A549 (cell line): ENCODE results near the gene SSR2. TPM values are rescaled to one million over a fixed set of nuclear protein-coding genes. Genes with fewer than 3 reads are reported as not detected.

Source experiments
- ATAC-seq, 2 experiments: fragments of 200-7000 bp in 1 of 2; fragments of >200 bp in 1 of 2; cut with Nextera tagmentation in 1 of 2; cut with Tn5 transposase in 1 of 2; 3 replicates each; pipeline versions ENCODE4 v1.8.0 to v1.9.1; 2018 to 2020; ENCODE audit warnings: mild to moderate bottlenecking in 1 of 2, moderate library complexity in 1 of 2
- CTCF ChIA-PET: fragments of 300-600 bp; sonication (Branson Sonifier 250); formaldehyde crosslinking; extraction: SDS; loops from one replicate; lab custom pipeline; 2021; ENCODE audit warnings: antibody characterized with exemption, inconsistent platforms; lab: Yijun Ruan, JAX
- POLR2A ChIA-PET: fragments of 350-600 bp; formaldehyde crosslinking; extraction: SDS; loops from one replicate; lab custom pipeline; 2021; ENCODE audit warnings: antibody characterized with exemption, inconsistent platforms; lab: Yijun Ruan, JAX
- DNase-seq, 2 experiments: peaks; one replicate each; pipeline versions ENCODE4 v3.0.0 to v3.0.0-alpha.2; 2011 to 2016; ENCODE audit warnings: low read depth in 1 of 2, low spot score in 1 of 2
- FAIRE-seq: peaks from 2 replicates; lab custom pipeline; 2011; peaks lifted over from hg19 to GRCh38; lab: Jason Lieb, UNC
- H3K27ac ChIP-seq, 2 experiments: fragments of >200 bp; sonication (Bioruptor Twin); formaldehyde crosslinking; 3 replicates each; pipeline ENCODE4 v1.5.1; 2016 to 2017
- H3K4me1 ChIP-seq: fragments of >200 bp; sonication (Bioruptor Twin); formaldehyde crosslinking; 3 replicates; pipeline ENCODE4 v1.6.1; 2016
- H3K4me2 ChIP-seq: fragments of >200 bp; sonication (Bioruptor Twin); formaldehyde crosslinking; 3 replicates; pipeline ENCODE4 v1.6.1; 2016
- H3K4me3 ChIP-seq: fragments of >200 bp; sonication (Bioruptor Twin); formaldehyde crosslinking; 3 replicates; pipeline ENCODE4 v1.5.1; 2016
- H3K9me3 ChIP-seq: fragments of >200 bp; sonication (Bioruptor Twin); formaldehyde crosslinking; 3 replicates; pipeline ENCODE4 v1.6.1; 2016
- CEBPB ChIP-seq, 2 experiments: fragments of >200 bp in 1 of 2; sonication (Bioruptor Twin) in 1 of 2; formaldehyde crosslinking in 1 of 2; IDR thresholded peaks; 2 replicates each; pipeline ENCODE4 v1.6.1; 2012 to 2016
- CHD2 ChIP-seq: fragments of 150-350 bp; IDR thresholded peaks from 2 replicates; pipeline ENCODE4 v1.6.1; 2014; ENCODE audit warnings: low read length; ENCODE audit not compliant: partially characterized antibody
- CTCF ChIP-seq: fragments of >200 bp; sonication (Bioruptor Twin); formaldehyde crosslinking; IDR thresholded peaks from 3 replicates; pipeline ENCODE4 v1.5.1; 2016
- EHMT2 ChIP-seq: fragments of 200-600 bp; sonication (generic); IDR thresholded peaks from 2 replicates; pipeline ENCODE4 v1.6.1; 2016; ENCODE audit warnings: antibody characterized with exemption, low read depth, mild to moderate bottlenecking, moderate library complexity
- ELK1 ChIP-seq: fragments of 150-350 bp; IDR thresholded peaks from 2 replicates; pipeline ENCODE4 v1.6.1; 2014; ENCODE audit warnings: low read depth, mild to moderate bottlenecking, low read length
- FOSB ChIP-seq: fragments of 250-450 bp; sonication (Bioruptor Pico); IDR thresholded peaks from 2 replicates; pipeline ENCODE4 v1.5.0; 2020; ENCODE audit warnings: mild to moderate bottlenecking, moderate library complexity
- HDAC2 ChIP-seq: fragments of 200-600 bp; sonication (generic); IDR thresholded peaks from 2 replicates; pipeline ENCODE4 v1.6.1; 2016
- HOXA7 ChIP-seq: fragments of 250-450 bp; sonication (Bioruptor Pico); IDR thresholded peaks from 2 replicates; pipeline ENCODE4 v1.5.0; 2020; ENCODE audit warnings: mild to moderate bottlenecking, moderate library complexity
- HOXB5 ChIP-seq: fragments of 250-450 bp; sonication (Bioruptor Pico); IDR thresholded peaks from 2 replicates; pipeline ENCODE4 v1.5.0; 2020; ENCODE audit warnings: mild to moderate bottlenecking, moderate library complexity
- JUN ChIP-seq, 2 experiments: fragments of >200 bp; sonication (Bioruptor Twin); formaldehyde crosslinking; IDR thresholded peaks; 2 replicates in 1 of 2; 3 replicates in 1 of 2; pipeline ENCODE4 v1.6.1; 2016 to 2017
- MYC ChIP-seq: IDR thresholded peaks from 2 replicates; pipeline ENCODE4 v1.6.1; 2012; ENCODE audit warnings: mild to moderate bottlenecking, inconsistent platforms, low read length, improper control_type of control experiment, borderline replicate concordance
- NFE2L2 ChIP-seq: fragments of 150-350 bp; conservative IDR thresholded peaks from 2 replicates; pipeline ENCODE4 v1.6.1; 2014; ENCODE audit warnings: low read length
- NR3C1 ChIP-seq: fragments of >200 bp; sonication (Bioruptor Twin); formaldehyde crosslinking; IDR thresholded peaks from 3 replicates; pipeline ENCODE4 v1.6.1; 2017
- SREBF2 ChIP-seq: fragments of 450-650 bp; IDR thresholded peaks from 2 replicates; pipeline ENCODE4 v1.6.1; 2014; ENCODE audit warnings: mild to moderate bottlenecking, moderate library complexity
- TFCP2L1 ChIP-seq: fragments of 250-450 bp; sonication (Bioruptor Pico); IDR thresholded peaks from 2 replicates; pipeline ENCODE4 v1.5.0; 2021; ENCODE audit warnings: mild to moderate bottlenecking
- TP53 ChIP-seq: fragments of 250-450 bp; sonication (Bioruptor Pico); IDR thresholded peaks from 2 replicates; pipeline ENCODE4 v1.5.0; 2021; ENCODE audit warnings: mild to moderate bottlenecking, moderate library complexity
- ZC3H11A ChIP-seq: fragments of 450-650 bp; IDR thresholded peaks from 2 replicates; pipeline ENCODE4 v1.6.1; 2014; ENCODE audit warnings: antibody characterized with exemption, mild to moderate bottlenecking
- ZNF302 ChIP-seq: fragments of 250-450 bp; sonication (Bioruptor Pico); IDR thresholded peaks from 2 replicates; pipeline ENCODE4 v1.9.0; 2021; ENCODE audit warnings: inconsistent platforms, mild to moderate bottlenecking, moderate library complexity
- ZSCAN20 ChIP-seq: fragments of 250-450 bp; sonication (Bioruptor Pico); IDR thresholded peaks from 2 replicates; pipeline ENCODE4 v1.8.0; 2022; ENCODE audit warnings: mild to moderate bottlenecking, moderate library complexity
- WGBS: methylation state at CpG from one replicate; pipeline ENCODE4 v1.1.6; 2017; ENCODE audit errors: missing lambda C conversion rate; 5-methylcytosine and 5-hydroxymethylcytosine counted together
- polyA plus RNA-seq, 4 experiments: library from polyadenylated mRNA; depleted of rRNA in 3 of 4; stranded (reverse); fragments of >200 nt; fragmentation: RNase III in 1 of 4; extraction: RNeasy Plus Mini Kit Qiagen cat#74134 plus additional on column Dnase treatment in 1 of 4; gene quantifications; 2 replicates in 3 of 4; 3 replicates in 1 of 4; pipeline ENCODE4 v1.2.3, GENCODE V29; 2011 to 2017
- TF ChIP-seq, protein P1 (sequence below): fragments of 200-600 bp; sonication (generic); IDR thresholded peaks from 2 replicates; pipeline ENCODE4 v1.6.1; 2016; ENCODE audit warnings: antibody characterized with exemption, mild to moderate bottlenecking, moderate library complexity
- TF ChIP-seq, protein P2 (sequence below): fragments of 450-650 bp; IDR thresholded peaks from 2 replicates; pipeline ENCODE4 v1.6.1; 2014; ENCODE audit warnings: antibody characterized with exemption
- TF ChIP-seq, protein P3 (sequence below): fragments of 250-450 bp; sonication (Bioruptor Pico); IDR thresholded peaks from 2 replicates; pipeline ENCODE4 v1.5.0; 2020; ENCODE audit warnings: low read depth, mild to moderate bottlenecking, moderate library complexity

The SSR2 gene
- polyA plus RNA-seq, 2 of the 4 experiments (the other 2 are of a cell fraction): 261 to 382 TPM

GRCh38 chr1:155961937-155962336 is 58.8 kb downstream of the SSR2 start (continued):
- TF ChIP-seq NFE2L2 (peak; percentile 41; the same call in 1 of the 2 replicates), NR3C1 (no peak), ZNF302 (CRISPR knock-in tag) (no peak), CTCF (peak; percentile 43), ELK1 (no peak), TP53 (CRISPR knock-in tag) (no peak), FOSB (no peak), HDAC2 (no peak)

DNA sequence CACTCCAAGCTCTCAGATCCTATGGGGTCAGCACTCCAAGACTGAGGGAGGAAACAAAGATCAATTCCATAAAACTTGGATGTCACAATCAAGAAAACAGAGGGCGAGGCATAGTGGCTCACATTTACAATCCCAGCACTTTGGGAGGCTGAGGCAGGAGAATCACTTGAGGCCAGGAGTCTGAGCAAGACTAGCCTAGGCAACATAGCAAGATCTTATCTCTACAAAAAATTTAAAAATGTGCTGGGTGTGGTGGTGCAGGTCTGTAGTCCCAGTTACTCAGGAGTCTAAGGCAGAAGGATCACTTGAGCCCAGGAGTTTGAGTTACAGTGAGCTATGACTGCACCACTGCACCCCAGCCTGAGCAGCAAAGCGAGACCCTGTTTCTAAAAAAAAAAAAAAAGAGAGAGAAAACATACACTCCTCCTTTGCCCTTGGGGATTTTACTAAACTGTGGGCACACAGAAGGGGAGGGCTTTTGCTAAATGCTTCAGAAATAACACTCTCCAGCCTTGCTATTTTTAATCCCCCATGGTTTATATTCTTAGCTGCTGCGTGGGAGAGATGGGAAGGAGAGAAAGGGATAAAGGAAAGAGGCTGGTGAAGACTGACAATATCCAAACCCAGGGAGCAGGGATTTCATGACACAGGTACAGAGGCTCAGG is 60.5 kb downstream of the SSR2 start:
- 84% methylated on average over 3 of the region's 3 CpGs for WGBS
- Histone ChIP-seq H3K9me3 (no peaks in the 10 kb centered on the region), H3K4me3 (no peak overlapping the region), H3K4me2 (peak overlapping the region; percentile 66), H3K4me1 (peaks cover 39% of the 10 kb centered on the region), H3K27ac (peak overlapping the region; percentile 91 to 95)
- TF ChIP-seq HOXA7 (CRISPR knock-in tag) (no peak), MYC (no peak), HOXB5 (CRISPR knock-in tag) (no peak), HDAC2 (no peak), ZNF302 (CRISPR knock-in tag) (no peak), CTCF (no peak), ZC3H11A (no peak), TFCP2L1 (CRISPR knock-in tag) (no peak), EHMT2 (no peak), JUN (IDR thresholded peaks at IDR 0.05) (no peak), SREBF2 (no peak), CHD2 (no peak), ZSCAN20 (no peak), CEBPB (IDR thresholded peaks at IDR 0.05) (no peak)
- TF ChIP-seq, protein P1, sequence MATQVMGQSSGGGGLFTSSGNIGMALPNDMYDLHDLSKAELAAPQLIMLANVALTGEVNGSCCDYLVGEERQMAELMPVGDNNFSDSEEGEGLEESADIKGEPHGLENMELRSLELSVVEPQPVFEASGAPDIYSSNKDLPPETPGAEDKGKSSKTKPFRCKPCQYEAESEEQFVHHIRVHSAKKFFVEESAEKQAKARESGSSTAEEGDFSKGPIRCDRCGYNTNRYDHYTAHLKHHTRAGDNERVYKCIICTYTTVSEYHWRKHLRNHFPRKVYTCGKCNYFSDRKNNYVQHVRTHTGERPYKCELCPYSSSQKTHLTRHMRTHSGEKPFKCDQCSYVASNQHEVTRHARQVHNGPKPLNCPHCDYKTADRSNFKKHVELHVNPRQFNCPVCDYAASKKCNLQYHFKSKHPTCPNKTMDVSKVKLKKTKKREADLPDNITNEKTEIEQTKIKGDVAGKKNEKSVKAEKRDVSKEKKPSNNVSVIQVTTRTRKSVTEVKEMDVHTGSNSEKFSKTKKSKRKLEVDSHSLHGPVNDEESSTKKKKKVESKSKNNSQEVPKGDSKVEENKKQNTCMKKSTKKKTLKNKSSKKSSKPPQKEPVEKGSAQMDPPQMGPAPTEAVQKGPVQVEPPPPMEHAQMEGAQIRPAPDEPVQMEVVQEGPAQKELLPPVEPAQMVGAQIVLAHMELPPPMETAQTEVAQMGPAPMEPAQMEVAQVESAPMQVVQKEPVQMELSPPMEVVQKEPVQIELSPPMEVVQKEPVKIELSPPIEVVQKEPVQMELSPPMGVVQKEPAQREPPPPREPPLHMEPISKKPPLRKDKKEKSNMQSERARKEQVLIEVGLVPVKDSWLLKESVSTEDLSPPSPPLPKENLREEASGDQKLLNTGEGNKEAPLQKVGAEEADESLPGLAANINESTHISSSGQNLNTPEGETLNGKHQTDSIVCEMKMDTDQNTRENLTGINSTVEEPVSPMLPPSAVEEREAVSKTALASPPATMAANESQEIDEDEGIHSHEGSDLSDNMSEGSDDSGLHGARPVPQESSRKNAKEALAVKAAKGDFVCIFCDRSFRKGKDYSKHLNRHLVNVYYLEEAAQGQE: no peak
- TF ChIP-seq, protein P2, sequence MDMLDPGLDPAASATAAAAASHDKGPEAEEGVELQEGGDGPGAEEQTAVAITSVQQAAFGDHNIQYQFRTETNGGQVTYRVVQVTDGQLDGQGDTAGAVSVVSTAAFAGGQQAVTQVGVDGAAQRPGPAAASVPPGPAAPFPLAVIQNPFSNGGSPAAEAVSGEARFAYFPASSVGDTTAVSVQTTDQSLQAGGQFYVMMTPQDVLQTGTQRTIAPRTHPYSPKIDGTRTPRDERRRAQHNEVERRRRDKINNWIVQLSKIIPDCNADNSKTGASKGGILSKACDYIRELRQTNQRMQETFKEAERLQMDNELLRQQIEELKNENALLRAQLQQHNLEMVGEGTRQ: no peak
- TF ChIP-seq, protein P3, sequence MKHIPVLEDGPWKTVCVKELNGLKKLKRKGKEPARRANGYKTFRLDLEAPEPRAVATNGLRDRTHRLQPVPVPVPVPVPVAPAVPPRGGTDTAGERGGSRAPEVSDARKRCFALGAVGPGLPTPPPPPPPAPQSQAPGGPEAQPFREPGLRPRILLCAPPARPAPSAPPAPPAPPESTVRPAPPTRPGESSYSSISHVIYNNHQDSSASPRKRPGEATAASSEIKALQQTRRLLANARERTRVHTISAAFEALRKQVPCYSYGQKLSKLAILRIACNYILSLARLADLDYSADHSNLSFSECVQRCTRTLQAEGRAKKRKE: no peak
- no peak for DNase-seq
- ATAC-seq: no peak
- CTCF ChIA-PET: interaction anchor here (0.8 to 6.0 kb wide), 8 partner anchors 11 to 629 kb away, joined by 4 to 43 read pairs (median 12); partner anchors contain the start of genes ARHGEF2 and UBQLN4
- POLR2A ChIA-PET: interaction anchor here (1.5 kb wide), 1 partner anchor 15 kb away, joined by 3 read pairs; no protein-coding TSS in a partner anchor
- FAIRE-seq: no peak
